GM19240 (cell line): ENCODE measurements around the gene JMJD1C.
"Not testable (repeated sequence)": the region's sequence is repeated elsewhere in the genome, so short reads cannot be mapped to it uniquely, and the experiment has no call there.

Experiments
- DNase-seq: peaks from one replicate; pipeline ENCODE4 v3.0.0; 2011; ENCODE audit warnings: low spot score; ENCODE audit not compliant: insufficient read length

The JMJD1C gene

GRCh38 chr10:63262430-63263073 is 203.2 kb downstream of the JMJD1C start:
- DNase-seq, result no peak

GRCh38 chr10:63261496-63261895 is 204.3 kb downstream of the JMJD1C start:
- no peak for DNase-seq

- DNase-seq, result no peak
Measured at GRCh38 chr10:63260860-63261251, 204.9 kb downstream of the JMJD1C start.

- DNase-seq, result no peak
Measured at GRCh38 chr10:63260103-63260859, 205.5 kb downstream of the JMJD1C start.

GRCh38 chr10:63258920-63259678 is 206.7 kb downstream of the JMJD1C start:
- no peak for DNase-seq

- DNase-seq, result no peak
Measured at GRCh38 chr10:63257778-63258177, 208.0 kb downstream of the JMJD1C start.

- DNase-seq, result no peak
Measured at GRCh38 chr10:63256009-63256773, 209.6 kb downstream of the JMJD1C start.

GRCh38 chr10:63255316-63255715 is 210.5 kb downstream of the JMJD1C start:
- no peak for DNase-seq

- DNase-seq, result no peak
Measured at GRCh38 chr10:63253040-63253439, 212.7 kb downstream of the JMJD1C start.

GRCh38 chr10:63252095-63252762 is 213.5 kb downstream of the JMJD1C start:
- DNase-seq, result no peak

- DNase-seq, result no peak
Measured at GRCh38 chr10:63250032-63250431, 215.7 kb downstream of the JMJD1C start.

- no peak for DNase-seq
Measured at GRCh38 chr10:63247771-63248170, 218.0 kb downstream of the JMJD1C start.

- no peak for DNase-seq
Measured at GRCh38 chr10:63246356-63246755, 219.4 kb downstream of the JMJD1C start.

- no peak for DNase-seq
Measured at GRCh38 chr10:63241841-63242281, 223.9 kb downstream of the JMJD1C start.

- DNase-seq, result no peak
Measured at GRCh38 chr10:63240807-63241206, 225.0 kb downstream of the JMJD1C start.

GRCh38 chr10:63238501-63238900 is 227.3 kb downstream of the JMJD1C start:
- no peak for DNase-seq

GRCh38 chr10:63237396-63237795 is 228.4 kb downstream of the JMJD1C start:
- DNase-seq, result no peak

GRCh38 chr10:63236113-63236935 is 229.5 kb downstream of the JMJD1C start:
- DNase-seq, result peak; percentile 4

- DNase-seq, result not testable (repeated sequence)
Measured at GRCh38 chr10:63235136-63235535, 230.6 kb downstream of the JMJD1C start.

- DNase-seq, result no peak
Measured at GRCh38 chr10:63229161-63229560, 236.6 kb downstream of the JMJD1C start.
